Measurements from ENCODE around the gene FNDC1.
"Not testable (repeated sequence)": the region's sequence is repeated elsewhere in the genome, so short reads cannot be mapped to it uniquely, and the experiment has no call there.

Gene FNDC1

DNA sequence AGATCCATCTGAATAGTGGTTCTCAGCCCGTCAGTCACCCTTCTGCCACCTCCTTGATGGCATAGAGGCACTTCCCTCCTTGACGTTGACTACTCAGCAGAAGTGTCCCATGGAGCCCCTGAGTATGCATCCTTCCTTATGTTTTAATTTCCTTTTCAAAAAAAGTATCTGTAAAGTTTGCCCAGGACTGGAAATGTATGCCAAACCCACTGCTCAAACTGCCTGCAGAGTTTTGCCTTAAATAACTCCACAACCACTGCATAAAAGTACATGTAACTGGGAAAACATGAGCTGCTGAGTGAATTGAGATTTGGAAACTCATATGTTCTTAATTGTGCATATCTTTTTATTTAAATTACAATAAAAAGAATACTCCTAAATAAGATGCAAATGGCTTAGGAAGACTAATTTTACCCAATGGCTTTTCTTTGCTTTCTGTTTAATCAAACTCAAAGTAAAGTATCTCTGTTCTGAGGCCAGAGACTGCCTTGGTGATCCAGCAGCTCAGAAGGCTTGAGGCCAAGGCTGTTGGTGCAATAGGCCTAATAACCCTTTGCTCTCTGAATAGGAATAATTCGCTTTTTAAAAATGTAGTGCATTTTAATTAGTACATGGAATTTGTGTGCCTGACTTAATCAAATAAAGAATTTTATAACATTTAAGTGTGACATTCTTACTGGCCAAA, 90.4 kb downstream of the FNDC1 start:
- no peak for DNase-seq

- DNase-seq: no peak
Measured at GRCh38 chr6:159260208-159260607, 91.0 kb downstream of the FNDC1 start.

DNA sequence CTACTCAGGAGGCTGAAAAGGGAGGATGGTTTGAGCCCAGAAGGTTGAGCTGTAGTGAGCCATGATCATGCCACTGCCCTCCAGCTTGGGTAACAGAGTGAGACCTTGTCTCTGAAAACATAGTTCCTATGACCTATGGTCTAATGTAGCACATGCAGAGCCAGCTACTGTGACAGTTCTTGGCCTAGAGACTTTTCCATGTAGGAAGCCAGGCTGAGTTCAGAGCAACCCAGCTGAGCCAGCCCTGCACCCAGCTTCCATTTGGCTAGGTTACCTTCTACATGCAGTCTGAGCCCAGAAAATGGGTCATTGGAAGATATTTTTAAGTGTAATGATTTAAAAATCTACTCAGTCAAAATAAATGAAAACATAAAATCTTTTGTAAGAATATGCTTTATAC, 92.8 kb downstream of the FNDC1 start:
- DNase-seq: no peak

DNA sequence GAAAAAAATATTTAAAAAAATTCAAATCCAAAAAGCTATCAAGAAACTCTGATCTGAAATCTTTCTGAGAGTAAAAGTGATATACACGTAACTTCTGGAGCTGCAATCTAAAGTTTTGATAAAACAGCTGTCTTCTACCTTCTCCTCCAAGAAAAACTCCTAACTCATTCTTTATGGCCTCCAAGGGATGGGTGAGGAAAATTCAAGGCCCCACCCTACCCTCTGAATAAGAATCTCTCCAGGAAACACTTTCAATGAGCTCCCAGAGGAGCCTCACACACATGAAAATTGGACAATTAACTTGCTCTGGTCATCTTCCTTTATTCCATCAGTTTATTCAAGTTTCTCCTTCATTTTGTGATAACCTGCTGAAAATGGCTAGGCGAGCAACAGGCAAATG, 93.4 kb downstream of the FNDC1 start:
- no peak for DNase-seq

- no peak for DNase-seq
Measured at GRCh38 chr6:159267165-159267564, 98.0 kb downstream of the FNDC1 start.

GRCh38 chr6:159268511-159268910, 99.3 kb downstream of the FNDC1 start:
- no peak for DNase-seq

DNA sequence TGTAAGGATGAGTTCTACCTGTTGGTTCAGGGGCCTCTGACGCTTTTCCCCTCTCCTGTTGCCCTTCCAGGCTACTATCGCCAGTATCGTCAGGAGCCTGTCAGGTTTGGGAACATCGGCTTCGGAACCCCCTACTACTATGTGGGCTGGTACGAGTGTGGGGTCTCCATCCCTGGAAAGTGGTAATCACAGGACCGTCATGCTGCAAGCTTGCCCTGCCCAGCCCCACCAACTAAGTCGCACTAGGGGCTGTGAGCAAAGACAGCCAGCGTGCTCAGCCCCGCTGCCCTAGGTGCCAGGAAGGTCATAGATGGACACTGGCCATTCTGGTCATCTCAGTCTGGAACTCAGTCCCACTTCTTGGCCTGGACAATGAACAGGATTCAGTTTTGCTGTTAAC, 102.1 kb downstream of the FNDC1 start:
- DNase-seq: no peak

DNA sequence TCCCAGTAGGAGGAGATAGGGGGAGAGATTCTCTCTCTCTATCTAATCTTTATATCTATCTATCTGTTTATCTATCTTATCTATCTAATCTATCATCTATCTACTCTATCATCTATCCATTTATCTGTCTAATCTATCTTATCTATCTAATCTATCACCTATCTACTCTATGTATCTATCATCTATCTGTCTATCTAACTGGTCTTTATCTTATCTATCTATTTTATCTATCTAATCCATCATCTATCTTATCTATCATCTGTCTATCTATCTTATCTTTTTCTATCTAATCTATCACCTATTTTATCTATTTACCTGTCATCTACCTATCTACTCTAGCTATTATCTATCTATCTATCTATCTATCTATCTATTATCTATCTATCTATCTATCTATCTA, 109.4 kb downstream of the FNDC1 start:
- DNase-seq: no peak

GRCh38 chr6:159279790-159280277, 110.6 kb downstream of the FNDC1 start:
- DNase-seq: no peak

DNA sequence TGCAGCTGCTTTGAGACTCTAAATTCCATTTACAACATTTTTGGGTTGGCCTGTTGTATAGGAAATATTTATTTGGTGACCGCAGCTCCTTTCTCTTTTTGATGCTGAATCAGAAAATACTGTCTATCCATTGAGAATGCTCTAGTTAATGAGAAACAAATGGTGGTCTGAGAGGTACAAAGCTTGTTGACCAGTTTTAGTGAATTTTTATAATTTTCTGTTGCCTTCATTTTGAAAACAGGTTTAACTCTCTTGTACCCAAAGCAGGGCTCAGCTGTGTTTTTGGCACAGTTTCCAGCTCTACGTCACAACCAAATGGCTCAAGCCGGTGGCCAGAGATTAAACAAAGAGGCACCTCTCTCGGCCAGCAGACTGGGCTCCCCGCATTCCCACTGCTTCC, 113.2 kb downstream of the FNDC1 start:
- no peak for DNase-seq

DNA sequence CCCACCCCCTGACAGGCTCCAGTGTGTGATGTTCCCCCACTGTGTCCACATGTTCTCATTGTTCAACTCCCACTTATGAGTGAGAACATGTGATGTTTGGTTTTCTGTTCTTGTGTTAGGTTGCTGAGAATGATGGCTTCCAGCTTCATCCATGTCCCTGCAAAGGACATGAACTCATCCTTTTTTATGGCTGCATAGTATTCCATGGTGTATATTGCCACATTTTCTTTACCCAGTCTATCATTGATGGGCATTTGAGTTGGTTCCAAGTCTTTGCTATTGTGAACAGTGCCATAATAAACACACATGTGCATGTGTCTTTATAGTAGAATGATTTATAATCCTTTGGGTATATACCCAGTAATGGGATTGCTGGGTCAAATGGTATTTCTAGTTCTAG, 115.5 kb downstream of the FNDC1 start:
- DNase-seq: not testable (repeated sequence)

- DNase-seq: no peak
Measured at GRCh38 chr6:159298840-159299239, 129.6 kb downstream of the FNDC1 start.

GRCh38 chr6:159299566-159299965, 130.4 kb downstream of the FNDC1 start:
- DNase-seq: no peak

- DNase-seq: no peak
Measured at GRCh38 chr6:159301277-159301676, 132.1 kb downstream of the FNDC1 start.

DNA sequence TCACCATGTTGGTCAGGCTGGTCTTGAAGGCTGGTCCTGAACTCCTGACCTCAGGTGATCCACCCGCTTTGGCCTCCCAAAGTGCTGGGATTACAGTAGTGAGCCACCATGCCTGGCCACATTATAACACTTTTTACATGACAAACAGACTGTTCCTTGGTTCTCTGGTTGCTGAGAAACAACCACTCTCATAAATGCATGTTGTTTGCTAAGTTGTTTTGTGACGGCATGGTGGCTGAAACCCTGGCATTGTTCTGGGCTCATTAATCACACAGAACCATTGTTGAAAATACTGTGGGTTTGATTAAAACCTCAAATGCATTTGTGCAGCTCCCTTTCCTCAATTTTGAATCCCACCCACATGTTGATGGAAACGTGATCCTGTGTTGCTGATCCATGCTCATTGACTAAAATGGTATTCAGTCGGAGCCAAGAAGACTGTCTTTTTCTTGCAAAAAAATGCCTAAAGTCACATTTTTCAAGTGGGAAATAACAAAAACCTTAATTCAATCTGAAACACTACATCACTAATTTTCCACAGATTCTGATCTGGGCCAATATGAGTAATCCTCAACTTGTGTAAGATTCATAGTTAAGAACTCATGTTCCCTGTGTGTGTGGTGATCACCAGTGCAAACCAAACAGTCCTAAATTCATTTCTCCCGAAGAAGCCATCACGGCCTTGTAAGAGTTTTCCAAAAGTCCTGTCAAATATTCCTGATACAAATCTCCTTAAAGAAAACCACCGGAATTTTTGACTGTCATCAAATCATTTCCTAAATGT, 132.8 kb downstream of the FNDC1 start:
- no peak for DNase-seq

DNA sequence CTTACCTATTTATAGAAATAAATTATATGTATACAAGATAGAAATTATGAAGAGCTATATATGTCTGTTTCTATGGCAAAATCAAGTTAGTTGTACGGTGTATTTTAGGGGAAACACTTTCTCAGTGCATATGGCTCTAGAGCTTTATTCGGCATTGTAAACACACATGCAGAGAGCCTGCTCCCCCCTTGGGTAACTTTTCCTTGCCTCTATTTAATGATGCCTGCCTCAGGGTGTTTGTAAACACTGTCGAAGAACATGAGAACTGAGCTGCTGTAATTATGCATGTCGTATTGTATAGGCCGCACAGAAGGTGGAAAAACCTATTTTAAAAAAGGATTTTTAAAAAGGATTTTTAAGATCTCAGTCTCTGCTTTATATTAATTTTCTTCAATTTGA, 133.4 kb downstream of the FNDC1 start:
- DNase-seq: no peak

DNA sequence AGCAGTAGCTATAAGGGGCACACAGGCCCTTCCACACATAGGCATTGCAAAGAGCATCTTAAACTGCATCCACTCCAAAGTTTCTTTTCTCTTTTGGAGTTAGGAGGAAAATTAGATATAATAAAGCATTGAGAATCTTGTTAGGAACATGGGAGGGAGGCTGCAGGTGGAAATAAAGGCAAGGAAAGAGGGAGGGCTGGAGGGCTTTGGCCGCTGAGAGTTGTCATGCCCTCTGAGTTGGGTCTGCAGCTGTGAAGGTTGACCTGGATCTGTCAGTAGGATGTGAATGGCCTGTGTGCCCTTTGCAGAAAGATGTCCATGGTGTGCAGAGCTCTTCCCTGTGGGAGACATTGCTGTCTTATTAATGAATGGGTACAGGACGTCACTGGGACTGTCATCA, 134.0 kb downstream of the FNDC1 start:
- DNase-seq: no peak

DNA sequence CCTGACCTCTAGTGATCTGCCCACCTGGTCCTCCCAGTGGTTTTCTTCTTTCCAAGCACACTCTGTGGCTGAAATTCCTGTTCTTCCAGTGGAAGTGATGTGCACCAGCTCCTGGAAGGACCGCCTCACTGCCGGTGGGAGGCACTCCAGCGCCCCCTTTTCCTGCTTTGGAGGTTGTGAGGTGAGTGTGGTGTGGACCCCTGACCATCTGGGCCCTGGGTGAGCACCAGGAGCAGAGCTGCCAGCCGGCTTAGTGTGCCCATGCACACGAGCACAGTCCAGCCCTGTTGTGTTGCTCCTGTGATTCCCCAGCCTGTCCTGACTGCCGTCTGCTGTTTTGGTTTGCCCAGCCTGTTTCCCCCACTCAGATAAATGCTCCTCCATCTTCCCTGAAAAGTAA, 134.6 kb downstream of the FNDC1 start:
- no peak for DNase-seq

- no peak for DNase-seq
Measured at GRCh38 chr6:159304641-159305040, 135.4 kb downstream of the FNDC1 start.

DNA sequence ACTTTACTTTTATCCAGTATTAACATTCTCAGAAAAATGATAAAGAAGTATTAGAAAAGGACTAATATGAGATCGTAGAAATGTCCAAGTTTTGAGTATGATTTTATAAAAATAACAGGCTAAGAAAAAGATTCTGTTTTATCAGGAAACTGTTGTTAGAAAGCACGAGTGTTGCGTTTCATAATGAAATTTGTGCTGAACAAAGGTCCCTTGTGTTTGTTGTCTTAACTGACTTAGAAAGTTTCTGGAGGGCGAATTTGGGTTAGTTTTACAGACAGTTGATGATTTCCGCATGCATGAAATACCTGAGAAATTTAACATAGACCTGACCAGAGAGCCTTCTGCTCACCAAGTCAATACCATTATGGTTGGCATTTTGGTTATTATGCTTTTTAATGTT, 136.0 kb downstream of the FNDC1 start:
- no peak for DNase-seq

DNA sequence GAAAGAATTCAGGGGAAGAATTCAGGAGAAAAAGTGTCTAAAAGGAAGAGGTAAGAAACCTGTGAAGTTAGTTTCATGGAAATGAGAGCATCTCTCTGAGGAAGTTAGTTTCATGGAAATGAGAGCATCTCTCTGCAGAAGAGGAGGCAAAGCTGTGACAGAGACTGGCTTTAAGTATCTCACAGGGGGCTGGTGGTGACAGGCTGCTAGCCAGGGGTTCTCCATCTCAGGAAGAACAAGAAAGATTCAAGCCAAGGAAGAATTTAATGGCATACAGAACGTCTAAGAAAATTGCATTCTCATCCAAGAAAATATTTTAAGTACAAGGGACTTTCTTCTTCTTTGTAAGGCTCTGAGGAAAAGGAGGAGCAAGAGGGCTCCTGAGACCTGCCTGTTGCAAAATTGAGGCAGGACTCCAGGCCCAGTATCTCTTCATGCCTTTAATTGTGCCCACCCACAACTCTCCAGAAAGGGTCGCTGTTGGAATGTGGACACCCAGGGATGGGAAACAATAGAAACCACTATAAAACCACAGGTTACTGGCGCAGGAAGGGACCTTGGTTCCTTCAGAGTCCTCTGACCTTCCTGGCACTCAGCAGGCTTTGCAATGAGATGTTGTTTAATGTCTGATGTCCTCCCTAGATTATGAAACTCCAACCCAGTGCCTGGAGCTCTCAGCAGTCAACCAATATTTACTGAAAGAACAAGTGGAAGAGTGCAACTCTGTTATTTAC, 136.8 kb downstream of the FNDC1 start:
- no peak for DNase-seq

DNA sequence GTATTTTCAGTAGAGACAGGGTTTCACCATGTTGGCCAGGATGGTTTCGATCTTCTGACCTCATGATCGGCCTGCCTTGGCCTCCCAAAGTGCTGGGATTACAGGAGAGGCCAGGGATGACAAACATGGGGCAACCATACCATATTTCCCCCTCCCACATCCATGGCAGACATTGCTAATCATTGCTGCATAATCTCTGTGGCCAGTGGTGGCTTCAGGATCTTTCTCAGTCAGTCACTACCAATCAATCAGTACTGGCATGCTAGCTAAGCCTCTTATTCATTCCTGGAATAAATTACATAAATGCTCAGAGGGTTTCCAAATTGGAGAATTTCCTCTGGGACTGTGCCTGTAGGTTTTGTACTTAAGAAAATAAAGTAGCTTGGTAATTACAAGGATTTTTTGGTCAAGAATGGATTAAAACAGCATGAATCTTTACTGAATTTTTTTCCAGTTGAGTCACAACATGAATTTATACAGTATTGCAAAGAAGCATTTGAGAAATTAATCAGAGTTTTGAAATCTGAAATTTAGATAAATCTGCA, 138.1 kb downstream of the FNDC1 start:
- no peak for DNase-seq

GRCh38 chr6:159308198-159308597, 139.0 kb downstream of the FNDC1 start:
- no peak for DNase-seq
